IgD-negative memory B cell (primary cell): ENCODE results near the gene PTCD3. TPM values are rescaled to one million over a fixed set of nuclear protein-coding genes. Genes with fewer than 3 reads are reported as not detected.

Experiments used
- H3K27ac Mint-ChIP-seq, 3 donors: one replicate each; pipeline ENCODE4 v1.8.0; 2020 to 2022; ENCODE audit warnings: mild to moderate bottlenecking in 3 of 3, mixed read lengths in 3 of 3, moderate library complexity in 1 of 3
- H3K27me3 Mint-ChIP-seq: one replicate; pipeline ENCODE4 v1.8.0; 2021; ENCODE audit warnings: mixed read lengths
- H3K36me3 Mint-ChIP-seq: one replicate; pipeline ENCODE4 v1.8.0; 2020; ENCODE audit warnings: mild to moderate bottlenecking, mixed read lengths
- H3K4me1 Mint-ChIP-seq, 3 donors: one replicate each; pipeline ENCODE4 v1.8.0; 2020 to 2022; ENCODE audit warnings: mixed read lengths in 3 of 3, mild to moderate bottlenecking in 1 of 3
- H3K4me3 Mint-ChIP-seq, 4 donors: one replicate each; pipeline ENCODE4 v1.8.0; 2020 to 2022; ENCODE audit warnings: mild to moderate bottlenecking in 4 of 4, mixed read lengths in 4 of 4, moderate library complexity in 3 of 4
- H3K9me3 Mint-ChIP-seq, 3 donors: one replicate each; pipeline ENCODE4 v1.8.0; 2020 to 2021; ENCODE audit warnings: mixed read lengths in 3 of 3, mild to moderate bottlenecking in 1 of 3
- polyA plus RNA-seq: library from polyadenylated mRNA; unstranded; fragments of 300-500 nt; fragmentation: Illumina TruSeq; gene quantifications from one replicate; pipeline ENCODE4 v1.2.3, GENCODE V29; 2021

Gene PTCD3
- polyA plus RNA-seq, 1 donor from 2014 or later, result 47.9 TPM

GRCh38 chr2:86073225-86073624, 32.8 kb upstream of the PTCD3 start:
- no peaks in the 10 kb centered on the region for H3K27me3 Mint-ChIP-seq
- peaks cover 10% of the 10 kb centered on the region for H3K36me3 Mint-ChIP-seq
- peak overlapping the region in 1 of 4 donors; percentile 60 for H3K4me3 Mint-ChIP-seq
- peak overlapping the region; percentile 96 to 97 (median 97) for H3K27ac Mint-ChIP-seq
- peaks cover 0 to 2% (median 0%) of the 10 kb centered on the region in 3 donors for H3K9me3 Mint-ChIP-seq
- H3K4me1 Mint-ChIP-seq, result peaks cover 19 to 24% (median 21%) of the 10 kb centered on the region in 3 donors

GRCh38 chr2:86074256-86074655, 31.8 kb upstream of the PTCD3 start:
- peaks cover 27 to 30% (median 29%) of the 10 kb centered on the region in 3 donors for H3K4me1 Mint-ChIP-seq
- no peaks in the 10 kb centered on the region for H3K27me3 Mint-ChIP-seq
- peaks cover 0 to 2% (median 0%) of the 10 kb centered on the region in 3 donors for H3K9me3 Mint-ChIP-seq
- H3K27ac Mint-ChIP-seq, result no peak overlapping the region
- H3K36me3 Mint-ChIP-seq, result peaks cover 9% of the 10 kb centered on the region
- no peak overlapping the region for H3K4me3 Mint-ChIP-seq

- Mint-ChIP-seq H3K27me3 (no peaks in the 10 kb centered on the region), H3K4me3 (no peak overlapping the region), H3K9me3 (peaks cover 0 to 2% (median 0%) of the 10 kb centered on the region in 3 donors), H3K27ac (no peak overlapping the region), H3K4me1 (peaks cover 31 to 32% (median 32%) of the 10 kb centered on the region in 3 donors), H3K36me3 (peaks cover 6% of the 10 kb centered on the region)
These were observed 31.2 kb upstream of the PTCD3 start for GRCh38 chr2:86074811-86075210.

- no peaks in the 10 kb centered on the region for H3K27me3 Mint-ChIP-seq
- peaks cover 34 to 42% (median 40%) of the 10 kb centered on the region in 3 donors for H3K4me1 Mint-ChIP-seq
- H3K4me3 Mint-ChIP-seq, result no peak overlapping the region
- peaks cover 4% of the 10 kb centered on the region for H3K36me3 Mint-ChIP-seq
- peaks cover 0 to 2% (median 0%) of the 10 kb centered on the region in 3 donors for H3K9me3 Mint-ChIP-seq
- peak overlapping the region in 1 of 3 donors; percentile 80 for H3K27ac Mint-ChIP-seq
These were observed 30.1 kb upstream of the PTCD3 start for GRCh38 chr2:86075886-86076285.

GRCh38 chr2:86078774-86079545, 27.1 kb upstream of the PTCD3 start:
- Mint-ChIP-seq H3K9me3 (no peaks in the 10 kb centered on the region), H3K27ac (peak overlapping the region; percentile 24 to 98 (median 87)), H3K4me3 (peak overlapping the region in 2 of 4 donors; percentile 27 to 79), H3K36me3 (peaks cover 6% of the 10 kb centered on the region), H3K4me1 (peaks cover 20 to 28% (median 21%) of the 10 kb centered on the region in 3 donors), H3K27me3 (no peaks in the 10 kb centered on the region)

GRCh38 chr2:86079981-86080911, 25.8 kb upstream of the PTCD3 start:
- no peaks in the 10 kb centered on the region for H3K27me3 Mint-ChIP-seq
- peaks cover 20 to 28% (median 21%) of the 10 kb centered on the region in 3 donors for H3K4me1 Mint-ChIP-seq
- peak overlapping the region; percentile 41 to 84 (median 54) for H3K4me3 Mint-ChIP-seq
- H3K27ac Mint-ChIP-seq, result peak overlapping the region; percentile 74 to 98 (median 92)
- peaks cover 6% of the 10 kb centered on the region for H3K36me3 Mint-ChIP-seq
- no peaks in the 10 kb centered on the region for H3K9me3 Mint-ChIP-seq

GRCh38 chr2:86081724-86082123, 24.3 kb upstream of the PTCD3 start:
- H3K4me1 Mint-ChIP-seq, result peaks cover 20 to 28% (median 21%) of the 10 kb centered on the region in 3 donors
- H3K27ac Mint-ChIP-seq, result peak overlapping the region in 2 of 3 donors; percentile 83 to 92

GRCh38 chr2:86082756-86083155, 23.3 kb upstream of the PTCD3 start:
- Mint-ChIP-seq H3K9me3 (no peaks in the 10 kb centered on the region), H3K27ac (peak overlapping the region; percentile 48 to 92 (median 80)), H3K4me3 (no peak overlapping the region), H3K27me3 (no peaks in the 10 kb centered on the region), H3K36me3 (peaks cover 7% of the 10 kb centered on the region), H3K4me1 (peaks cover 18 to 23% (median 20%) of the 10 kb centered on the region in 3 donors)

More at GRCh38 chr2:86081724-86082123, 24.3 kb upstream of the PTCD3 start:
- H3K36me3 Mint-ChIP-seq, result peaks cover 7% of the 10 kb centered on the region
- H3K27me3 Mint-ChIP-seq, result no peaks in the 10 kb centered on the region
- no peaks in the 10 kb centered on the region for H3K9me3 Mint-ChIP-seq
- H3K4me3 Mint-ChIP-seq, result peak overlapping the region in 1 of 4 donors; percentile 25

GRCh38 chr2:86087936-86088850, 17.8 kb upstream of the PTCD3 start:
- no peaks in the 10 kb centered on the region for H3K9me3 Mint-ChIP-seq
- no peaks in the 10 kb centered on the region for H3K4me1 Mint-ChIP-seq
- no peak overlapping the region for H3K27ac Mint-ChIP-seq
- no peak overlapping the region for H3K4me3 Mint-ChIP-seq
- H3K36me3 Mint-ChIP-seq, result peaks cover 7% of the 10 kb centered on the region
- H3K27me3 Mint-ChIP-seq, result no peaks in the 10 kb centered on the region

GRCh38 chr2:86094229-86094628, 11.8 kb upstream of the PTCD3 start:
- Mint-ChIP-seq H3K4me1 (no peaks in the 10 kb centered on the region), H3K4me3 (no peak overlapping the region), H3K9me3 (peaks cover 0 to 2% (median 0%) of the 10 kb centered on the region in 3 donors), H3K27me3 (no peaks in the 10 kb centered on the region), H3K27ac (no peak overlapping the region), H3K36me3 (peaks cover 5% of the 10 kb centered on the region)

GRCh38 chr2:86097114-86097896, 8.7 kb upstream of the PTCD3 start:
- H3K4me3 Mint-ChIP-seq, result no peak overlapping the region

GRCh38 chr2:86097913-86098312, 8.1 kb upstream of the PTCD3 start:
- H3K27ac Mint-ChIP-seq, result no peak overlapping the region
- H3K36me3 Mint-ChIP-seq, result peaks cover 6% of the 10 kb centered on the region
- no peaks in the 10 kb centered on the region for H3K27me3 Mint-ChIP-seq
- H3K4me1 Mint-ChIP-seq, result peaks cover 3 to 9% (median 4%) of the 10 kb centered on the region in 3 donors
- peaks cover 0 to 2% (median 0%) of the 10 kb centered on the region in 3 donors for H3K9me3 Mint-ChIP-seq
- no peak overlapping the region for H3K4me3 Mint-ChIP-seq

More at GRCh38 chr2:86097114-86097896, 8.7 kb upstream of the PTCD3 start:
- Mint-ChIP-seq H3K36me3 (peaks cover 3% of the 10 kb centered on the region), H3K4me1 (peaks cover 0 to 4% (median 3%) of the 10 kb centered on the region in 3 donors), H3K27me3 (no peaks in the 10 kb centered on the region), H3K27ac (no peak overlapping the region), H3K9me3 (peaks cover 0 to 2% (median 0%) of the 10 kb centered on the region in 3 donors)

GRCh38 chr2:86102157-86102556, 3.9 kb upstream of the PTCD3 start:
- Mint-ChIP-seq H3K9me3 (no peaks in the 10 kb centered on the region), H3K27me3 (no peaks in the 10 kb centered on the region), H3K4me1 (peaks cover 26 to 34% (median 33%) of the 10 kb centered on the region in 3 donors), H3K4me3 (no peak overlapping the region), H3K27ac (no peak overlapping the region), H3K36me3 (peaks cover 7% of the 10 kb centered on the region)
